ENCODE results near the gene CPT1C. TPM values are rescaled to one million over a fixed set of nuclear protein-coding genes. Genes with fewer than 3 reads are reported as not detected.

CPT1C gene
- total RNA-seq, 1 donor from 2014 or later = 0.35 TPM

- ATAC-seq (ENCODE audit: low read depth) (no peak), DNase-seq (no peak)
- CTCF ChIA-PET = no interaction called here
- intact Hi-C loops (cut with micrococcal nuclease) = no loop called here
- H3K36me3 Mint-ChIP-seq (ENCODE audit: low read depth) = peaks cover 68% of the 10 kb centered on the region
- POLR2A ChIA-PET = no interaction called here
- no peak overlapping the region for H3K4me3 Mint-ChIP-seq
- H3K4me1 Mint-ChIP-seq = peaks cover 25% of the 10 kb centered on the region
- no peaks in the 10 kb centered on the region for H3K9me3 Mint-ChIP-seq
- TF ChIP-seq CTCF (IDR thresholded peaks at IDR 0.05) = no peak
- no peak overlapping the region for H3K27ac Mint-ChIP-seq
- no peaks in the 10 kb centered on the region for H3K27me3 Mint-ChIP-seq
These were observed 7.1 kb upstream of the CPT1C start for GRCh38 chr19:49683814-49684250.

GRCh38 chr19:49684251-49684982 lies 6.5 kb upstream of the CPT1C start:
- intact Hi-C loops (cut with micrococcal nuclease) = no loop called here
- TF ChIP-seq CTCF (IDR thresholded peaks at IDR 0.05) = no peak
- POLR2A ChIA-PET = interaction anchor here (0.6 kb wide), 1 partner anchor 81 kb away, joined by 4 read pairs; no protein-coding TSS in a partner anchor

GRCh38 chr19:49684983-49685553 lies 5.8 kb upstream of the CPT1C start:
- Mint-ChIP-seq H3K27me3 (peaks cover 2% of the 10 kb centered on the region), H3K4me1 (peaks cover 20% of the 10 kb centered on the region), H3K4me3 (no peak overlapping the region), H3K27ac (no peak overlapping the region), H3K9me3 (no peaks in the 10 kb centered on the region), H3K36me3 (ENCODE audit: low read depth) (peaks cover 66% of the 10 kb centered on the region)
- ATAC-seq (ENCODE audit: low read depth) (no peak), DNase-seq (no peak)
- intact Hi-C loops (cut with micrococcal nuclease) = no loop called here
- ChIA-PET CTCF (interaction anchor here (1.1 kb wide), 1 partner anchor 20 kb away, joined by 4 read pairs; the partner anchor contains the start of gene IRF3), POLR2A (interaction anchor here (0.6 to 0.7 kb wide), 3 partner anchors 81 to 95 kb away, joined by 3 to 4 read pairs (median 3); no protein-coding TSS in a partner anchor)
- TF ChIP-seq CTCF (IDR thresholded peaks at IDR 0.05) = no peak

More at GRCh38 chr19:49684251-49684982, 6.5 kb upstream of the CPT1C start:
- DNase-seq (no peak), ATAC-seq (ENCODE audit: low read depth) (no peak)
- Mint-ChIP-seq H3K27ac (no peak overlapping the region), H3K36me3 (ENCODE audit: low read depth) (peaks cover 70% of the 10 kb centered on the region), H3K9me3 (no peaks in the 10 kb centered on the region), H3K27me3 (no peaks in the 10 kb centered on the region), H3K4me1 (peaks cover 22% of the 10 kb centered on the region), H3K4me3 (no peak overlapping the region)
- CTCF ChIA-PET = interaction anchor here (1.1 kb wide), 1 partner anchor 20 kb away, joined by 4 read pairs; the partner anchor contains the start of gene IRF3

- DNase-seq (no peak), ATAC-seq (ENCODE audit: low read depth) (no peak)
- Mint-ChIP-seq H3K36me3 (ENCODE audit: low read depth) (peaks cover 66% of the 10 kb centered on the region), H3K9me3 (no peaks in the 10 kb centered on the region), H3K27me3 (peaks cover 8% of the 10 kb centered on the region), H3K4me1 (peaks cover 19% of the 10 kb centered on the region), H3K4me3 (no peak overlapping the region), H3K27ac (no peak overlapping the region)
- ChIA-PET CTCF (interaction anchor here (1.1 kb wide), 1 partner anchor 21 kb away, joined by 4 read pairs; the partner anchor contains the start of gene IRF3), POLR2A (interaction anchor here (0.6 kb wide), 1 partner anchor 95 kb away, joined by 3 read pairs; no protein-coding TSS in a partner anchor)
- TF ChIP-seq CTCF (IDR thresholded peaks at IDR 0.05) = no peak
- intact Hi-C loops (cut with micrococcal nuclease) = no loop called here
These were observed 5.0 kb upstream of the CPT1C start for GRCh38 chr19:49685845-49686332.

GRCh38 chr19:49686503-49687088 lies 4.3 kb upstream of the CPT1C start:
- ATAC-seq (ENCODE audit: low read depth) = no peak
- Mint-ChIP-seq H3K9me3 (no peaks in the 10 kb centered on the region), H3K4me1 (peaks cover 23% of the 10 kb centered on the region), H3K27ac (no peak overlapping the region), H3K27me3 (peaks cover 10% of the 10 kb centered on the region), H3K4me3 (no peak overlapping the region), H3K36me3 (ENCODE audit: low read depth) (peaks cover 63% of the 10 kb centered on the region)
- intact Hi-C loops (cut with micrococcal nuclease) = no loop called here
- no peak for TF ChIP-seq CTCF (IDR thresholded peaks at IDR 0.05)
- CTCF ChIA-PET = no interaction called here
- POLR2A ChIA-PET = no interaction called here
- no peak for DNase-seq

All from activated B cell treated with CpG ODN at 0.5 μM for 24 hours (primary cell).